Progenitor cell of endocrine pancreas (in vitro differentiated cells): Measurements from ENCODE around the gene NRIP1. TPM values are rescaled to one million over a fixed set of nuclear protein-coding genes. Genes with fewer than 3 reads are reported as not detected.
"Not testable (repeated sequence)": the region's sequence is repeated elsewhere in the genome, so short reads cannot be mapped to it uniquely, and the experiment has no call there.

ENCODE experiments used
- DNase-seq: peaks from one replicate; pipeline ENCODE4 v3.0.0; 2021; ENCODE audit warnings: low spot score; ENCODE audit not compliant: unreplicated experiment
- H3K27ac Mint-ChIP-seq: 2 replicates; pipeline ENCODE4 v1.8.0; 2021; ENCODE audit warnings: mild to moderate bottlenecking, moderate library complexity, mixed read lengths
- H3K27me3 Mint-ChIP-seq: 2 replicates; pipeline ENCODE4 v1.8.0; 2021; ENCODE audit warnings: mixed read lengths
- H3K36me3 Mint-ChIP-seq: 2 replicates; pipeline ENCODE4 v1.8.0; 2022; ENCODE audit warnings: mixed read lengths; ENCODE audit not compliant: insufficient read depth
- H3K4me1 Mint-ChIP-seq: 2 replicates; pipeline ENCODE4 v1.8.0; 2021; ENCODE audit warnings: low read depth, mixed read lengths
- H3K4me3 Mint-ChIP-seq: 2 replicates; pipeline ENCODE4 v1.8.0; 2021; ENCODE audit warnings: low read depth, mild to moderate bottlenecking, moderate library complexity, mixed read lengths
- H3K9me3 Mint-ChIP-seq: 2 replicates; pipeline ENCODE4 v1.8.0; 2021; ENCODE audit warnings: low read depth, mixed read lengths
- CTCF ChIP-seq: fragments of 200-600 bp; sonication (generic); IDR thresholded peaks from one replicate; pipeline ENCODE4 v1.5.0; 2021; ENCODE audit warnings: antibody characterized with exemption, mild to moderate bottlenecking; ENCODE audit not compliant: unreplicated experiment
- total RNA-seq: library from RNA; stranded (reverse); gene quantifications from 2 replicates; pipeline ENCODE4 v1.2.1, GENCODE V29; 2021

Gene NRIP1
- total RNA-seq, 1 donor from 2014 or later: 69.4 TPM

- Mint-ChIP-seq H3K4me3 (no peak overlapping the region), H3K4me1 (peaks cover 23% of the 10 kb centered on the region), H3K27me3 (no peaks in the 10 kb centered on the region), H3K36me3 (peaks cover 24% of the 10 kb centered on the region), H3K27ac (no peak overlapping the region), H3K9me3 (peaks cover 8% of the 10 kb centered on the region)
- no peak for TF ChIP-seq CTCF
- DNase-seq: no peak
These were observed 26.9 kb downstream of the NRIP1 start for GRCh38 chr21:15037900-15038293.

DNA sequence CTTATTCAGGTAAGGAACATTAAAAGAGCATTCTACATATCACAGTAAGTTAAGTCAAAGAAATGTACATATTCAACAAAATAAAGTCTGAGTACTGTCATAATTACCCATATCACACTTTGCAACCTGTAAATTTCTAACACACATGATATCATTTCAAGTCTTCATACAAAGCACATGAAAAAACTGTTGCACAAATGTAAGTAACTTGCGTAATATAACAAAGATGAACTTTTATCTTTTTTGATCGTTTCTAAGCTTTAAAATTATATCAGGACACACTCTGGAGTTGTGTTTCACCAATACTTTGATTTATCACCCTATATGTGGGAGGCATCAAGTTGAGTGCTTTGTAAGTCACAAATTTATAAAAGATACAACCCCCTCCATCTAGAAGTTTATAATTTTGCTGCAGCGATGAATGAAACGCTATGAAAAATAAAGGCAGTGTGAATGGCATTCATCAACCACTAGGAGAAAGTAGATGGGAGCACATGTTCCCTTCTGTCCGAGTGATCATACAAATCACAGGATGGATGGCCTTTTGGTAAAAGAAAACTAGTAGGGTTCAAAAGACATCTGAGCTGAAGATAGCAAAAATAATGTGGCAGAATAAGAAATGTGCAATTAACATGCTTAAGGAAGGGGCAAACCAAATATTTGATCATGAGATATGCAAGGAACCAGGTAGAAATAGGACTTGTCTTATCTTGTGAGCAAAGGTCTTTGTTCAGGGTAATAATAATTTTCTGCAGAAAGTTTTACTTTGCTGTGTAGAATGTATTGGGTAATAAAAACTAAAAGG is 27.5 kb downstream of the NRIP1 start:
- Mint-ChIP-seq H3K4me1 (peaks cover 23% of the 10 kb centered on the region), H3K27ac (no peak overlapping the region), H3K9me3 (peaks cover 4% of the 10 kb centered on the region), H3K36me3 (peaks cover 21% of the 10 kb centered on the region), H3K4me3 (no peak overlapping the region), H3K27me3 (no peaks in the 10 kb centered on the region)
- DNase-seq: no peak
- peak; percentile 10 for TF ChIP-seq CTCF

GRCh38 chr21:15036189-15036588 is 28.6 kb downstream of the NRIP1 start:
- Mint-ChIP-seq H3K36me3 (peaks cover 25% of the 10 kb centered on the region), H3K4me3 (no peak overlapping the region)

GRCh38 chr21:15034126-15034853 is 30.5 kb downstream of the NRIP1 start:
- H3K4me1 Mint-ChIP-seq: peaks cover 22% of the 10 kb centered on the region
- peaks cover 26% of the 10 kb centered on the region for H3K36me3 Mint-ChIP-seq
- no peak overlapping the region for H3K4me3 Mint-ChIP-seq
- H3K9me3 Mint-ChIP-seq: peaks cover 3% of the 10 kb centered on the region
- no peak for DNase-seq
- H3K27me3 Mint-ChIP-seq: no peaks in the 10 kb centered on the region
- H3K27ac Mint-ChIP-seq: peak overlapping the region; percentile 93
- TF ChIP-seq CTCF: no peak

More at GRCh38 chr21:15036189-15036588, 28.6 kb downstream of the NRIP1 start:
- H3K27ac Mint-ChIP-seq: no peak overlapping the region
- TF ChIP-seq CTCF: no peak
- peaks cover 23% of the 10 kb centered on the region for H3K4me1 Mint-ChIP-seq
- H3K27me3 Mint-ChIP-seq: no peaks in the 10 kb centered on the region
- no peak for DNase-seq
- peaks cover 7% of the 10 kb centered on the region for H3K9me3 Mint-ChIP-seq

DNA sequence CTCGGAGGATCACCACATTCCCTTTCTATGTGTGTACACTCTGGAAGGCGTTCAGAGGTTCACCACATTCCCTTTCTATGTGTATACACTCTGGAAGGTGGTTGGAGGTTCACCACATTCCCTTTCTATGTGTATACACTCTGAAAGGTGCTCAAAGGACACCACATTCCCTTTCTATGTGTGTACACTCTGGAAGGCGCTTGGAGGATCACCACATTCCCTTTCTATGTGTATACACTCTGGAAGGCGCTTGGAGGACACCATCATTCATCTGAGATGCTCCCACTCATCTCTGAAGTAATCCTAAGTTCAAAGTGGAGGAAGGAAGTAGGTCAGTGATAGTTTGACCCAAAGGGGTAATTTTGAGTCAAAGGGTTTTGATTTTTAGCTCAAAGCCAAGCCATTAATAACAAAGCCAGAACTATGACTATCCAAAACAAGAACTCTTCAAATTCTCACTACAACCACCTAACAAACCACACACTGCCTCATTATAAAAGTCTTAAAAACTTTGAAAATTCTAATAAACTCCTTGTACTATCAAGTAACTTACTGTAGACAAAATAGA is 32.9 kb downstream of the NRIP1 start:
- no peak for DNase-seq
- H3K36me3 Mint-ChIP-seq: peaks cover 17% of the 10 kb centered on the region
- no peaks in the 10 kb centered on the region for H3K27me3 Mint-ChIP-seq
- H3K4me3 Mint-ChIP-seq: no peak overlapping the region
- H3K27ac Mint-ChIP-seq: no peak overlapping the region
- peaks cover 28% of the 10 kb centered on the region for H3K4me1 Mint-ChIP-seq
- peaks cover 3% of the 10 kb centered on the region for H3K9me3 Mint-ChIP-seq
- no peak for TF ChIP-seq CTCF

DNA sequence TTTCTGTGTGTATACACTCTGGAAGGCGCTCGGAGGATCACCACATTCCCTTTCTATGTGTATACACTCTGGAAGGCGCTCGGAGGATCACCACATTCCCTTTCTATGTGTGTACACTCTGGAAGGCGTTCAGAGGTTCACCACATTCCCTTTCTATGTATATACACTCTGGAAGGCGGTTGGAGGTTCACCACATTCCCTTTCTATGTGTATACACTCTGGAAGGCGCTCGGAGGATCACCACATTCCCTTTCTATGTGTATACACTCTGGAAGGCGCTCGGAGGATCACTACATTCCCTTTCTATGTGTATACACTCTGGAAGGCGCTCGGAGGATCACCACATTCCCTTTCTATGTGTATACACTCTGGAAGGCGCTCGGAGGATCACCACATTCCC is 33.4 kb downstream of the NRIP1 start:
- not testable (repeated sequence) for H3K9me3 Mint-ChIP-seq, H3K27me3 Mint-ChIP-seq, H3K27ac Mint-ChIP-seq, DNase-seq, H3K4me3 Mint-ChIP-seq
- peaks cover 16% of the 10 kb centered on the region for H3K36me3 Mint-ChIP-seq
- H3K4me1 Mint-ChIP-seq: peaks cover 30% of the 10 kb centered on the region

DNA sequence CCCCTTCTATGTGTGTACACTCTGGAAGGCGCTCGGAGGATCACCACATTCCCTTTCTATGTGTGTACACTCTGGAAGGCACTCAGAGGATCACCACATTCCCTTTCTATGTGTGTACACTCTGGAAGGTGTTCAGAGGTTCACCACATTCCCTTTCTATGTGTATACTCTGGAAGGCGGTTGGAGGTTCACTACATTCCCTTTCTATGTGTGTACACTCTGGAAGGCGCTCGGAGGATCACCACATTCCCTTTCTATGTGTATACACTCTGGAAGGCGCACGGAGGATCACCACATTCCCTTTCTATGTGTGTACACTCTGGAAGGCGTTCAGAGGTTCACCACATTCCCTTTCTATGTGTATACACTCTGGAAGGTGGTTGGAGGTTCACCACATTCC is 33.9 kb downstream of the NRIP1 start:
- not testable (repeated sequence) for H3K9me3 Mint-ChIP-seq, H3K27me3 Mint-ChIP-seq, H3K27ac Mint-ChIP-seq, DNase-seq, H3K4me3 Mint-ChIP-seq
- H3K4me1 Mint-ChIP-seq: peaks cover 28% of the 10 kb centered on the region
- H3K36me3 Mint-ChIP-seq: peaks cover 14% of the 10 kb centered on the region
